Measurements from ENCODE around the gene FOXJ1. TPM values are rescaled to one million over a fixed set of nuclear protein-coding genes. Genes with fewer than 3 reads are reported as not detected.
"Not testable (repeated sequence)": the region's sequence is repeated elsewhere in the genome, so short reads cannot be mapped to it uniquely, and the experiment has no call there.

The FOXJ1 gene, protein sequence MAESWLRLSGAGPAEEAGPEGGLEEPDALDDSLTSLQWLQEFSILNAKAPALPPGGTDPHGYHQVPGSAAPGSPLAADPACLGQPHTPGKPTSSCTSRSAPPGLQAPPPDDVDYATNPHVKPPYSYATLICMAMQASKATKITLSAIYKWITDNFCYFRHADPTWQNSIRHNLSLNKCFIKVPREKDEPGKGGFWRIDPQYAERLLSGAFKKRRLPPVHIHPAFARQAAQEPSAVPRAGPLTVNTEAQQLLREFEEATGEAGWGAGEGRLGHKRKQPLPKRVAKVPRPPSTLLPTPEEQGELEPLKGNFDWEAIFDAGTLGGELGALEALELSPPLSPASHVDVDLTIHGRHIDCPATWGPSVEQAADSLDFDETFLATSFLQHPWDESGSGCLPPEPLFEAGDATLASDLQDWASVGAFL
- 0.20 and 0.27 TPM in 2 replicates for total RNA-seq

DNA sequence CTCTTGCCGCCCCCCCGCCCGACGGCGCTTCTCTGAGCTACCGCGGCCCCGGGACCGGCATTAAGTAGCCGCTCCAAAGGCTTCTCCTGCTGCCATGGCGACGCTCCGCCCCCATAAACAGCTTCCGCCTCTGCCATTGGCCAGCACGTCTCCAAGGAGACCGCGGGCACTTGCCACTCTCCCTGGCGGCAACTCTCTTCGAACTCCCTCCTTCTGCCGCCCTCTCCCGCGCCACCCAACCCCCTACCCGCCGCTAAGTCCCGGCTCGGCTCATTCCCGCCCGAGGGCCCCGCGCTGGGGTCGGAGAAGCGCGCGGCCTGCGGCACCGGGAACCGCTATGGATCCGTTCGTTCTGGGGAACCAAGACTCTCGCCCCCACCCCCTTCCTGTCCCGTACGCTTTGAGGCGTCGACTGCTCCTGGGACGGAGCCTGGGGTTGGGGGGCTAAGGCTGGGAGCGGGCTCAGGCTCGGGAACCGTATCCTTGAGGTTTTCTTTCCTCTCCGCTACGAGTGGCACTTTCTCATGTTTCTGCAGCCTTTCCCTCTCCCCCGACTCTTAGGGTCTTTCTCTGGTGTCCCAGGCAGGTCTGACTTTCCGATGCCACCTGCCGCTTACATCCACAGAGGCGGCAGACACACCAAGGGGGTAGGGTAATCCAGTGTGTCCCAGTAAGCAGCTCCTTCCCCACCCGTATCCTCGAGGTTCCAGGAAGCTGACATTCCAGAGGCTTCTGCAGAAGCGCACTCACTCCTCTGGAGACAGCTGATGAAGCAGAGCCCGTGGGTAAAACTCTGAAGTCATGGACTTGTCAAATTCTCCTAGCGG, at the start of gene FOXJ1:
FOXJ1 (minus strand) TSS at position 34 of the 827 bp plus-strand sequence. CDS start 850 bp downstream, outside the sequence.
- intact Hi-C loops (cut with micrococcal nuclease) = loop anchor here (5.0 kb wide), 2 partner anchors 41 to 126 kb away; partner anchors contain the start of gene UBALD2

DNA sequence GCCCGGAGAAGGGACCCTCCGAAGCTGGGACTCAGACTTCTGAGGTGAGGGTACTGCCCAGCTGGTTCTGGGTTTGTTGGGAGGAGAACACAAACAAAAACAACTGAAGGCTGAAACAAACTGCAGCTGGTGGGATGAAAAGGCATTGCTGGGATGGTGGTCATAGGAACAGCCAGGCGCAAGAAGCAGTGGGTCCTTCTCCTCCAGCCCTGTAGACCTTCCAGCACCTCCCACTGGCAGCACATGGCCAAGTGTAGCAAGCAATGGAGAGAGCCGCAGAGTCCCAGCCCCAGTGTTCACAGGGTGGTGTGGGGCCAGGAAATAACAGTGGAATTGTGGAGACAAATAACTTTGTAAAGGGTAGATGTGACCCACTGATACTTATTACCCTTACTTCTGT, 48.7 kb upstream of the FOXJ1 start:
- intact Hi-C loops (cut with micrococcal nuclease) = no loop called here

DNA sequence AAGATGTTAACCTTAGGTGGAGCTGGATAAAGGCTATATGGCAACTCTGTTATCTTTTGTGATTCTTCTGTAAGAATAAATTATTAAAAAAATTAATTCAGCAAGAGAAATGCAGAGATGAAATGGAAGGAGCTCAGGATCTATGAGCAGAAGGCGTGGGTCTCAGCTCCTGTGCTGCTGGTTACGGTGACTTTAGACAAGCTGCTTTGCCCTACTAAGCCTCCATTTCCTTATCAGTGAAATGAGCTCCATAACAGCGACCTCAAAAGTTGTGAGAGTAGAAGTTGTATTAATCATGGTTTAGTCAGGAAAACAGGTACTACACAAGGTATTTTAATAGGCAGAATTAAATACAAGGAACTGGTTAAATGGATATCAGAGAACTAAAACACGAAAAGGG, 48.2 kb upstream of the FOXJ1 start:
- intact Hi-C loops (cut with micrococcal nuclease) = no loop called here

DNA sequence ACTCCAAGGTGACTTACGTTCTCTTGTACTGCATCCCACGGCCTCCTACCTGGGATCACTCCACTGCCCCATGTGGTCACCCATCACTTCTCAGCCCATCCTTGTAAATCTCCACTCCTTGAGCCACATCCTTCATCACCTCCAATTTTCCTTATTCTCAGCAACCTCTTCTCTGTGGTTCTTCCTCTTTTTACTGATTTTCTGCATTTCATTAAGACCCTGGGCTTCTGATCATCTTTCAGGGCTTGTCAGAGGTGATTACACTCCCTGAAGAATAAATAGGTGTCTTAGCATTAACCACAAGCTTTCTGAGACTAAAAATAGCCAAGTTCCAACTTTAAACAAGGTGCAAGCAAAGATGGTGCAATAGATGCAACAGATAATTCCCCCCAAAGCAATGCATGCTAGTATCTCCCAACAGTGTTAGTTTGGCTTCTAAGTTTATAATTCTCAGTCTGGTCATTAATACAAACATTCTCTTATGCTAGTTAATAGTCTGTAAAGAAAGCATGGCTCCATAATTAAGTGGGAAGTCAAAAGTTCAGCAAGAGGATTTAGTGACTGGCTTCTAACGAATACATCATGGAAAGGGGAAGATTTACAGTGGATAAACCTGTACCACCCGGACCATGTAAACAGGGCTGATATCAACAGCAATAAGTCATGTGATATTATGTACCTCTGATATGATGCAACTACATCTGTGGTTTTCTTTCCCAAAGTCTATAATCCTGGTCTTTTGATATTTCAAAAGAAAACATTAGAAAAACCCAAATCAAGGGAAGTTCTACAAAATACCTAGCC, 47.4 kb upstream of the FOXJ1 start:
- intact Hi-C loops (cut with micrococcal nuclease) = no loop called here

DNA sequence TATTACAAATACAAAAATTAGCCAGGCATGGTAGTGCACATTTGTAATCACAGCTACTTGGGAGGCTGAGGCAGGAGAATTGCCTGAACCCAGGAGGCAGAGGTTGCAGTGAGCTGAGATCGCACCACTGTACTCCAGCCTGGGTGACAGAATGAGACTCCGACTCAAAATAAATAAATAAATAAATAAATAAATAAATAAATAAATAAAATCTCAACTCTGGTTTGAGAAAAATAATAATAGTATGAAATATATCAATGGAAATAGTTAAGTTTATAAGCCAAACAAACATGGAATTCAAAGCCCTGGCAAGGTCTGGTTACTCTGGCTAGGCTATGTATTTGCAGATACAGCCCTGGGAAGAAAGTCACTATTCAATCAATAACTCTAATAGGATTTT, 45.7 kb upstream of the FOXJ1 start:
- intact Hi-C loops (cut with micrococcal nuclease) = not testable (repeated sequence)

DNA sequence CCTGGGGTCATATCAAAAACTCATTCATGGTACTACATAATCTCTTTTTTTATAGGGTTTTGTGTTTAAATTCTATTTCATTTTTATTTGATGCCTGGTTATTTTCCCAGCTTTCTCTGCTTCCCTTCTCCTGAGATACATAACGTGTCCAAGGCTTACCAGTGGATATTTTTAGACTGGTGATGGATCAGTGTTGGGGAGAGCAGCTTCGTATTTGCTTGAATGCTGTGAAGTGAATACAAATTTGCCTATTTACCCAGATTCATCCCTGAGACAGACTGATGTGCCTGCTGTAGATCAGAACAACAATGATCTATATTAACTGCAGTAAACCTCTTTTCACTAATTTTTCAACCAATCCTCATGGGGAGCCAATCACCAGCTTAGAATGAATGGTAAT, 43.2 kb upstream of the FOXJ1 start:
- intact Hi-C loops (cut with micrococcal nuclease) = loop anchor here (5.0 kb wide), 1 partner anchor 42 kb away; the partner anchor contains the start of gene FOXJ1

DNA sequence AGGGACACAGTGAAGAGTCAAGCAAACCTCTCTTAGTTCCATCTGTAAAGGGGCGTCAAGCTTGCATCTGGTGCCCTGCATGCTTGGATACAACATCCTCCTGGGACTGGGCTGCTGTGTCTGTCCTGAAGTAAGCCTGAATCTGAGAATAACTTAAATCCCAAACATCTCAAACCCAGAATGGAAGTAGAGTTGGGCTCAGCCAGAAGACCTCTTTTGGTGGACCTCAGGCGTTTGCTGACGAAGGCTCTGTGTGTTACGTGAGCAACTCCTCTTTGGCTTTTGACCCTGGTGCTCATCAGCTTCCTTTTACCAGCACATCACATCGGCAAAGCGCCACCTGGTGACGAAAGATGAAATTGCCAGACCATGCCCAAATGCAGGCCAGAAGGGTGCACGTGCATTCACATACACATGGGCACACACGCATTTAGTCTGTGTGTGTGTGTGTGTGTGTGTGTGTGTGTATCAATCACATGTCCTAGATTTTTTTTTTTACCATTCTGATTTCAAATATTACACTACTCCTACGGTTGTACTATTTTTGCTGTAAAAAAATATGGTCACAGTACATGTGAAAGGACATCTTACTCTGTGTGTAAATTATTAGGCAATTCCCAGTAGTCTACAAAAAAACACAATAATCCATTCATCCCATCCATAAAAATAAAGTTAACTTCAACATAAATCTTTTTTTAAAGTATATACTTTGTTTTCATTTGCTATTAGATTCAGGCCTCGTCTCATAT, 41.1 kb upstream of the FOXJ1 start:
- intact Hi-C loops (cut with micrococcal nuclease) = loop anchor here (1.0 to 5.0 kb wide), 3 partner anchors 10 to 61 kb away; partner anchors contain the start of gene FOXJ1

DNA sequence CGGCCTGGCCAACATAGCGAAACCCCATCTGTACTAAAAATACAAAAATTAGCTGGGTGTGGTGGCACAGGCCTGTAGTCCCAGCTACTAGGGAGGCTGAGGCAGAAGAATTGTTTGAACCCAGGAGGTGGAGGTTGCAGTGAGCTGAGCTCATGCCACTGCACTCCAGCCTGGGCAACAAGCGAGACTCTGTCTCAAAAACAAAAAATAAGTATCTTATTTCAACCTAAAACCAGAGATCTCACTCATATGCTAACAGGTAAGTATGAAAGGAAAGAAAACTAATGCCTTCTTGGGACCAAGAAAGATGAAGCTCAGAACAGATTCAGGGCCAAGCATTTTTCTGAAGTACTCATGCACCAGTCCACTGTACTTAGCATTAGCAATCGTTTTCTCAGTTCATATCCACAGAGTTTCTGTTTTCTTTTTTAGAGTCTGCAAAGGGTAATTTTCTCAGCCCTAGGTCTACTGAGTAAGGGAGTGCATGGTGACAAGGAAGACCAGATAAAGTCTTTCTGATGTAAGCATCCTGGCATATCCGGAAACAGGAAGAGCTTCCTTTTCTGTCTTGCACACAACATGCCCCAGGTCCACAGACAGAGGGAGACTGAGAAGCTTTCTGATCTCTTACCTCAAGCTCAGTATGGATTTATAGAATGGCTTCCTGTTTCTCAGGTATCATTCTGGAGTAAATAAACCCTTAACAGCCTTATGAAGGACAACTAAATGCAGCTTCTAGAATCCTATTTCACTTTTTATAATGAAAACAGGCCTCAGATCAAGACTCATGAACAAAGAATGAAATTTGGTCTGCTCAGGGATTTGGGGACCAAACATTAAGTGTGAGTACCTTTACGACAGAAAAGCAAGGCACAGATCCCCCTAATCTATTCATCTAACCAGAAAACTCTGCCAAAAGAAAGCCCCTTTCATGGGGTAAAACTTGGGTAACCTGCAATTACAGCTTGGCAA, 38.7 kb upstream of the FOXJ1 start:
- intact Hi-C loops (cut with micrococcal nuclease) = loop anchor here (5.0 kb wide), 1 partner anchor 37 kb away; the partner anchor contains the start of gene FOXJ1

DNA sequence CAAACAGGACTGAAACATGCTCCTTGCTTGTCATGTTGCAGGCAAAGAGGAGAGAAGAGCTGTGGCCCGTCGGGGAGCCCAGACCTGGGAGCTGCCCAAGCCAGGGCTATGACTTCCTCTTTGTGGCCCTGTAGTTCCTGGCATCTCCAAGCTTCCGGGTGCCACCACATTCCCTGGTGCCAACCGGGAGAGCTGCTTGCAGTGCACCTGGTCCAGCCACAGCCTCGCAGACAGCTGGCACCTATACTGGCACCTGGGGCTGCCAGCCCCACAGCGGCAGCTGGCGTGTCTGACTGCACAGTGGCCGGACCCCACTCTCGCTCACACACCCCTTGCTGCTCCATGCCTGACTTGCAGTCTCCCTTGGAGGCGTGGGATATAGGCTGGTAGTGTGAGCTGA, 37.1 kb upstream of the FOXJ1 start:
- intact Hi-C loops (cut with micrococcal nuclease) = no loop called here

DNA sequence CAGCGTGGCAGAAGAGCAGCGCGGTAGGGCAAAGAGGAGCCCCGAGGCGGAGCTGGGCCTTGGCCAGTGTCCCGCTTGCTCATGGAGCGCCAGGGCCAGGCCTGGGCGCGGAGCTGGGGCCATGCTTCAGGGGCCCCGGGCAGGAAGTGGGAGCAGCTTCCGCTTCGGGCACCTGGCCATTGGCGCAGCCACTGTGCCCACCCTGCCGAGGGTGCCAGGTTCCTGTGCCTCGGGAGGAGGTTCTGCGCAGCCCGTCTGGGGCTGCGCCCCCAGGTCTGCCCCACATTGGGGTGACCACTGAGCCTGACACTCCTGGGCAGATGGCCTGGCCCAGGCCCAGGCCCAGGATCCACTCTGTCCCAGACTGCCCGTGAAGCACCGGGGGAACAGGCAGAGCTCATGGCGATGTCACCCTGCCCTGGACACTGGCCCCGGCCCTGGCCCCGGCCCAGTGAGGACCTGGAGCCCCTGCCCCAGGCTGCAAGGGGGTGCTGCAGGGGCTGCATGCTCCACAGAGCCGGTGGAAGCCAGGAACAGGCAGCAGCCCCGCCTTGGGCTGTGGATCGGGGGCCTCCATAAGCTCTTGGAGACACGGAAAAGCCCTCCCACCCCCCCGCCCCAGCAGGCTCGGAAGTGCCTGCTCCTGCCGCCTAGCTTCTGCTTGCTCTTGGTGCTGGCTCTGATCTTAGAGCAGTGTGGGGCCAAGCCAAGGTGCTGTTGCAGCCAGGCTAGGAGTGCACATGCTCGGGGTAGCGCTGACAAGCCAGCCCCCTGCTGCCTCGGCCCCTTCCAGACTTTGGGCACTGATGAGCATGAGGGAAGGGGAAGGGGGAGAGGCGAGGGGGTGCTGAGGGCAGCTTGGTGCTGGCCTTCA, 35.9 kb upstream of the FOXJ1 start:
- intact Hi-C loops (cut with micrococcal nuclease) = no loop called here

DNA sequence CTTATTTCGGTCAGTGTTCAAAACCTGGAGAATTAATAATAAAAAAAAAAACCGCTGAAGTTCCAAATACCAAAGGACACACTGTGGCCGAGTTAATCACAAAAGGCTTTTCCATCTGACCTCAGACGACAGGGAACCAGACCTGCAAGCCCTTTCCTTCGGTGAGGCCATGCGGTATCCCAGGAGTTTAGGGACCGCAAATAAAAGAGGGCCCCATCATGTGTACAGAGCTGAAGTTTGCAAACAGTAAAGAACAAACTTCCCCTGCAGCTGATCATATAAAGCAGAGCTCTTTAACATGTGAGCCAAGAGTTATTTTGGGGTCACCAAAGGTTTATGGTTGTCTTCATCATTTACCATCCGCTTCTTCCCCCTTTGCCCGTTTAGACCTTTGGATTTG, 33.0 kb upstream of the FOXJ1 start:
- intact Hi-C loops (cut with micrococcal nuclease) = no loop called here

DNA sequence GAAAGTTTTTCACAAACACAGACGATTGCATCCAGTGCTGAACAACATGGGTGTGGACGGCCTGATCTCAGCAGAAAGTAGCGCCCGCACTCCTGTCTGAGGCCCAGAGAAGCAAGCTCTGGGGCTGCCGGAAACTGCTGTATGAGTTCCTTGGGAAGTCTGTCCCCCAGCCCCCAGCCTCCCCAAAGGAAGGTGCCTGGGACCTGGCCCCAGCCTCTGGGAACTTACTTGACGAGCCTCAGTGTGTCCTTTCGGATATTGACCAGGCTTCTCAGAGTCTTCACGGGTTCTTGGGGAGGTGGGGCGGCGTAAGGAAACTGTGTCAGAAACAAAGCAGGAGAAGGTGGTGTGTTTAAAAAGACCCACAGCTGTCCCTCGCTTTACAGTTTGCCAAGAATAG, 32.4 kb upstream of the FOXJ1 start:
- intact Hi-C loops (cut with micrococcal nuclease) = no loop called here

DNA sequence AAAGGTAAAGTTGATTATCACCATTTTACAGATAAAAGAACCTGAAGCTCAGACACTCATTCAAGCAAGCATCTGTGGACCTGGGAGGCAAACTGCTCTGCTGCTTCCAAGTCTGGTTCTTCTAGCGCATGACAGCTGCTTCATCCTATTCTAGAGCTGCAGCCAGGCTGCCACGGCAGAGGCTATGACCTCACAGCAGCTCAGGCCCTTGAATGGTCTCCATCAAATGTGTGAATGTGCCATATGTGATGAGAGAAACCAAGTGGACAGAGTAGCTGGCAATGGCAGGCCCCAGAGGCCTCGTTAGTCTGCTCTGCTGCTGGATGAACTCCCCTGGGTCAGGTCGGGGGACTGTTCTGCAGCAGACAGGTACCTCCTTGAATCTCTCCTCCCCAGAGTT, 30.7 kb upstream of the FOXJ1 start:
- intact Hi-C loops (cut with micrococcal nuclease) = no loop called here

DNA sequence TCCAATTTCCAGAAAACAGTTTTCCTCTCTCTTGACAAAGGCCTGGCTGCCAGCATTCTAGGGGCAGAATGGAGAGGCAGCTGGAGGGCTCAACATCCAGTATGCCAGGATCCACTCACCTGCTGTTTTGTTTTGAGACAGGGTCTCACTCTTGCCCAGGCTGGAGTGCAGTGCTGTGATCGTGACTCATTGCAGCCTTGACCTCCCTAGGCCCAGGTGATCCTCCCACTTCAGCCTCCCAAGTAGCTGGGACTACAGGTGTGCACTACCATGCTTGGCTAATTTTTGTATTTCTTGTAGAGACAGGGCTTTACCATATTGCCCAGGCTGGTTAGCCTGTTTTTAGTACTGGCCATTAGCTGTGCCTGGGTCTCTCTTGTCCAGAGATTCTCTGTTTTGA, 29.1 kb upstream of the FOXJ1 start:
- intact Hi-C loops (cut with micrococcal nuclease) = no loop called here

DNA sequence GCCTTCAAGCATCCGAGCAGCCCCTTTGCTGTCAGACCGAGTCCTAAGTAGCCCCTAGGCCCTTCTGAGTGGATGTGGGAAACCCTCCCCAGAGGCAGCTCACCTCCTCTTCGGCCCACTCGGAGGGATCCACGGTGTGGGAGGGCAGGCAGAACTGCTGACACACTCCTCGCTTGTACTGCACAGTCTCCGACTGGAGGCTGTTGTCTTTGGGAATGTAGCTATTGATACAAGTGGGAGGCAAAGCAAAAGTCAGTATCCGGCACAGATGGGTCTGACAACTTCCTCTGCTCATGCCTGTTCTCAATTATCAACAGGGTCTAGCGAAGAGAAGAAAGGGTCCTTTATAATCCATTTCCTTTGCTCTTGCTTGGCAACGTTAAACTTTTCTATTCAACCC, 25.9 kb upstream of the FOXJ1 start:
- intact Hi-C loops (cut with micrococcal nuclease) = no loop called here

DNA sequence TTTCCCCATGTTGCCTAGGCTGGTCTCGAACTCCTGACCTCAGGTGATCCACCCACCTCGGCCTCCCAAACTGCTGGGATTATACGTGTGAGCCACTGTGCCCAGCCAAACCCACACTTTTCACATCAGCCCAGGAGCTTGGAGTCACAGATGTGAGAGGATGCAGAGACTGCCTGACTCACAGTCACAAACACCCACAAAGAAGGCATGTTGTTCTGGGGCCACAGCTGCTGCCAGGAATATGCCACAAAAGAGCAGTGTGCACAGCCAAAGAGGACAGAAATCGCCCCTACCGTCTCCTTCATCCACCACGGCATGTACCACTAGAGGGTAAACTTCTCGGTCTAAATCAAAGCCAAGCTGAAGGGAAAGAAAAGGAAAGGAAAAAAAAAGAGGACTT, 25.1 kb upstream of the FOXJ1 start:
- intact Hi-C loops (cut with micrococcal nuclease) = no loop called here

DNA sequence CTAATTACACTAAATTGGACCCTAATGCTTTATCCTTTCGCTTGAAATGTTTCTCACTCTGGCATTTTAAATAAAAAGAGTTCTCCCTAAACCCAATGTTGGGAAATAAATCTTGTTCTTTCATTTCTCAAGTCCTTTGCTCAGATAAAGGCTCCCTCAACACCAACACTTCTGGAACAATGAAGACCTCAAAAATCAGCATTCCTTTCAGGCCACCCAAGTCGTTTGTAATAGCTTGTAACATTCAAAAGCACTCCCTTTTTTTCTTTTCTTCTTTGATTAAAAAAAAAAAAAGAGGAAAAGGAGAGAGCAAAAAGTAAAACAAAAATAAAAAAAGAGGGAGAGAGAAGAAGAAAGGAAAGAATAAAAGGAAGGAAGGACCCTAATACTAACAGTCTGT, 23.3 kb upstream of the FOXJ1 start:
- intact Hi-C loops (cut with micrococcal nuclease) = no loop called here

DNA sequence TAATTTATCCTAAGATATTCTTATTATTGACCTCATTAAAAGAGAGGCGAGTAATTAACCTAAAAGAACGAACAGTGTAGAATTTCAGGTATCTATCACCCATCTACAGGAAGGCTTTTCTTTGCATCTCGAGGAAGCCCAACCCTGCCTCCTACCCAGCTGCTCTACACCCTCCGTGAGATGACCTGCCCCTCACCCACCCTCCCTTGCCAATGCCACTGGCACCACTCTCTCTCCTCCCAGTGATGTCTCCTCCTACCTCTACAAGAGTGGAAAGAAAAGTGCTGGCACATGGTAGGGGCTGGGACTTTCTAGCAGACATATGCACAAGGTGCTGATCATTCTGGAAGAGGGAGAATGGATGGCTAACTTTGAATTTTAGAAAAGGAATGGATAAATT, 22.9 kb upstream of the FOXJ1 start:
- intact Hi-C loops (cut with micrococcal nuclease) = no loop called here

All from T-helper 2 cell treated with Interferon-gamma antibody and Interleukin-4, amounts not matched to agents 100 ng/mL and 5 ng/mL, for 36 hours (primary cell).